Epithelial cell of esophagus (primary cell): ENCODE measurements around the gene ESYT3.
A peak's percentile ranks its signal among the peaks of the same experiment; 100 is the strongest.

Source experiments
- DNase-seq: peaks from one replicate; pipeline ENCODE4 v3.0.0; 2010; ENCODE audit warnings: low read depth
- H3K4me3 ChIP-seq: 2 replicates; pipeline ENCODE4 v1.5.1; 2011; ENCODE audit warnings: mild to moderate bottlenecking, low read length, control low read depth
- TF ChIP-seq, protein P1 (sequence below): IDR thresholded peaks from 2 replicates; pipeline ENCODE4 v1.5.1; 2011; ENCODE audit warnings: low read depth, mild to moderate bottlenecking, low read length, control low read depth, inconsistent platforms; ENCODE audit not compliant: insufficient read depth; ENCODE audit errors: missing control alignments

Gene ESYT3

DNA sequence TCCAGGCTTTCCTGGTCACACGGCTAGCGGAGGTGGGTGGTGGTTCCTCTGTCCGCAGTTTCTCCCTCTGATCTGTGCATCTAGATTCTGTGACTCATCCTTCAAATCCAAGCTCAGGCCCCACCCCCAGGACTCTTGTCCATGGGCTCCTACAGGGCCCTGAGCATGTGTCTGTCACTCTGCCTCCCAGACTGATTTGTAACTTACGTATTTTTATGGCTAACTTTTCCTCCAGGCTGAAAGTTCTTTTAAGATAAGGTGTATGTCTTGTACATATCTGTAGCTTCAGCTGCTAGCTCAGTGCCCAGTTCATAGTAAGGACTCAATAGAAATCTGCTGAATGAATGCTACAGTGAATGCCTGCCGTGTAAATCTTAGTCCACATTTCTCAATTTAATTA lies 8.0 kb downstream of the ESYT3 start:
- H3K4me3 ChIP-seq = no peak overlapping the region
- DNase-seq = peak; percentile 61
- TF ChIP-seq, protein P1, sequence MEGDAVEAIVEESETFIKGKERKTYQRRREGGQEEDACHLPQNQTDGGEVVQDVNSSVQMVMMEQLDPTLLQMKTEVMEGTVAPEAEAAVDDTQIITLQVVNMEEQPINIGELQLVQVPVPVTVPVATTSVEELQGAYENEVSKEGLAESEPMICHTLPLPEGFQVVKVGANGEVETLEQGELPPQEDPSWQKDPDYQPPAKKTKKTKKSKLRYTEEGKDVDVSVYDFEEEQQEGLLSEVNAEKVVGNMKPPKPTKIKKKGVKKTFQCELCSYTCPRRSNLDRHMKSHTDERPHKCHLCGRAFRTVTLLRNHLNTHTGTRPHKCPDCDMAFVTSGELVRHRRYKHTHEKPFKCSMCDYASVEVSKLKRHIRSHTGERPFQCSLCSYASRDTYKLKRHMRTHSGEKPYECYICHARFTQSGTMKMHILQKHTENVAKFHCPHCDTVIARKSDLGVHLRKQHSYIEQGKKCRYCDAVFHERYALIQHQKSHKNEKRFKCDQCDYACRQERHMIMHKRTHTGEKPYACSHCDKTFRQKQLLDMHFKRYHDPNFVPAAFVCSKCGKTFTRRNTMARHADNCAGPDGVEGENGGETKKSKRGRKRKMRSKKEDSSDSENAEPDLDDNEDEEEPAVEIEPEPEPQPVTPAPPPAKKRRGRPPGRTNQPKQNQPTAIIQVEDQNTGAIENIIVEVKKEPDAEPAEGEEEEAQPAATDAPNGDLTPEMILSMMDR = no peak

DNA sequence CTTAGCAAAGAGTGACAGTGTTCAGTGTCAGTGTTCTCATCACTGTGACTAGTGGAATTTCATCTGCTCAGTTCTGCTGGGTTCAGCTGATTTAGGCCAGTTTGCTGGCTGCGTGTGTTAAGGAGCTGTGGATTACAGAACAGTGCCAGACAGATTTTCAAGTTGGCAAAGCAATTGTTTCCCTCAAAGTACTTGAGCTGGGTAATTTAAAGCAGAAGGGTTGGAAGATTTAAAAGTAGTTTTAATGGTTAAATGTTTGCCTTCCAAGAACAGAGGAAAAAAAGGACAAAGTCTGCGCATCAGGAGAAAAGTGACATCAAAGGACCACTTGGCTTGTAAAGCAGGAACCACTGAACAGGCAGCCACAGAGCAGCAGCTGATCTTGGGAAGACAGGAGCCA lies 8.7 kb downstream of the ESYT3 start:
- TF ChIP-seq, protein P1 = no peak

DNA sequence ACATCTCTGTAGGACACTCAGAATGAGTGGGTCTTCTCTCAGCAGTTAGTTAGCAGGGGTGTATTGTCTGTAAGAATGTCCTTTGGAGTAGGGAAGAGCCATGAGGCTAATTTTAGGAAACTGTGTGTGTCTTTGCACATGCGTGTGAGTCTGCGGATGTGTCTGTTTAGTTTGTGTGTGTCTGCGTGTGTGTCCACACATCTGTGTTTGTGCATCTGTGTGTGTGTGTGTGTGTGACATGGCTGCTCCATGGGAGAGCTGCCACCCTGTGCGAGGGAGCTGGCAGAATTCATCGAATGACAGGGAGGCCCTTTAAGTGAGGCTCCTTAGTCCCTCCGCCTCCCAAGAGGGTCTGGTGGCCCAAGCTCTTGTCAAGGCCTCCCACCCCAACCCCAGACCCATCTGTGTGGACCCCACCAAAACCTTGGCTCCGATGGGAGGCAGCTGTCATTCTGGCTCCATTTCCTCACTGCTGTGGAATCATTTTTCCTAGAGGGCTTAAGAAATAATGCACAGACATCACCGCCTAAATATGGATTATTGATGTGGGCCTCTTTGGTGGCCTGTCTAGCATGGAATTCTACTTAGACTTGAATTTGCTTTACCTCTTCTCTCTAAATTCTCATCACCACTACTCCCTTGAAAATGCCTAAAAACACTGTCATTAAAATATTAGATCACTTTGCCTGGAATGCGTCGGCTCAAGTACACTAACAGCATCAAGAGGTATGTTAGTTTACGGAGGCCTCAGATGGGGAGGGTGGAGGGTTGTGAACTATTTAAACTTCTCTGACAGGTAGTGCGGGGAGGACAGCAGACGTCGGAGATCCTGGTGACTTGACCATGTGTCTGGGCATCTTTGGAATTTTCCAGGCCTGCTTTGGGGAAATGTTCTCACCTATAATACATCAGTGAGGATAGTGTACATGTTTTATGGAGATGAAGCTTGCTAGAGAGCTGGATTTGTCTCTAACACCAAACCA lies 9.4 kb downstream of the ESYT3 start:
- no peak for DNase-seq
- no peak overlapping the region for H3K4me3 ChIP-seq
- TF ChIP-seq, protein P1 = no peak

More for the DNA sequence above, 8.7 kb downstream of the ESYT3 start:
- DNase-seq = no peak
- no peak overlapping the region for H3K4me3 ChIP-seq

DNA sequence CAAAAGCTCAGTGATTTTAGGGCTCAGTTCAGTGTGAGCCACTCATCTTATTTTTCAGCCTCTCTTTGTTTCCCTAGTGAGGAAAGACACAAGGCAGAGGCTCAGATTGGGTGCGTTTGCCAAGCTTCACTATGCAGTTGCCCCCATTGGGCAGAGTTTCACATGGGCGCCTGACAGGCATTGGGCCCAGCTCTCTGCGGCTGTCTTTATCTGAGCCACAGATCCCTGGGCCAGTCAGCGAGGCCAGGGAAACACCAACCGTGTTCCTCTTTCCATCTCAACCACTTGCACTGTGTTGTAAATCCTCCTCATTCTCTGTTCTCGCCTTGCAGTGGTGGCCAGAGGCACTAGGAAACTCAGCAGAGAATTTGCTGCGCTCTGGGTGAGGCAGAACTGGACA lies 10.8 kb downstream of the ESYT3 start:
- TF ChIP-seq, protein P1 = no peak
- H3K4me3 ChIP-seq = no peak overlapping the region
- DNase-seq = no peak

- no peak overlapping the region for H3K4me3 ChIP-seq
- TF ChIP-seq, protein P1 = no peak
- DNase-seq = no peak
Measured at GRCh38 chr3:138445654-138446053, 11.2 kb downstream of the ESYT3 start.

DNA sequence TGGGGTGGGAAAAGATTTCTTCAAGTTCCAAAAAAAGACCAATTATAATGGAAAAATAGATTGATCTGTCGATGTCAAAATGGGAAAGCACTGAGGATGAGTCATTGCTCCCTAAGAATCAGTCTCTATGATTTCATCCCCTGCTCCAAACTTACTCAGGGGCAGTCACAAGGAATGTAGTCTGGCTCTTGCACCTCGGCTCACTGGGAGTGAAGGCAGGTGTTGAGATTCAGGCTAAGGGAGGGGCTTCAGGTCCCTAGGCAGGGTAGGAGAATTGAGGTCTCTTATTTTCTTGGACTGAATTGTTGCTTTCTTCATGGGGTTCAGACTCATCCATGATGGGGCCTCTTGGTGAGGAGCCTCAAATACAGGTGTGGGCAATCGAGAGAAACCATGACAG lies 14.2 kb downstream of the ESYT3 start:
- H3K4me3 ChIP-seq = no peak overlapping the region
- DNase-seq = peak; percentile 24
- TF ChIP-seq, protein P1 = no peak
